ENCODE data around the gene LANCL2. TPM values are rescaled to one million over a fixed set of nuclear protein-coding genes. Genes with fewer than 3 reads are reported as not detected.

The LANCL2 gene
- total RNA-seq, 1 donor from 2014 or later: 18.5 TPM

DNA sequence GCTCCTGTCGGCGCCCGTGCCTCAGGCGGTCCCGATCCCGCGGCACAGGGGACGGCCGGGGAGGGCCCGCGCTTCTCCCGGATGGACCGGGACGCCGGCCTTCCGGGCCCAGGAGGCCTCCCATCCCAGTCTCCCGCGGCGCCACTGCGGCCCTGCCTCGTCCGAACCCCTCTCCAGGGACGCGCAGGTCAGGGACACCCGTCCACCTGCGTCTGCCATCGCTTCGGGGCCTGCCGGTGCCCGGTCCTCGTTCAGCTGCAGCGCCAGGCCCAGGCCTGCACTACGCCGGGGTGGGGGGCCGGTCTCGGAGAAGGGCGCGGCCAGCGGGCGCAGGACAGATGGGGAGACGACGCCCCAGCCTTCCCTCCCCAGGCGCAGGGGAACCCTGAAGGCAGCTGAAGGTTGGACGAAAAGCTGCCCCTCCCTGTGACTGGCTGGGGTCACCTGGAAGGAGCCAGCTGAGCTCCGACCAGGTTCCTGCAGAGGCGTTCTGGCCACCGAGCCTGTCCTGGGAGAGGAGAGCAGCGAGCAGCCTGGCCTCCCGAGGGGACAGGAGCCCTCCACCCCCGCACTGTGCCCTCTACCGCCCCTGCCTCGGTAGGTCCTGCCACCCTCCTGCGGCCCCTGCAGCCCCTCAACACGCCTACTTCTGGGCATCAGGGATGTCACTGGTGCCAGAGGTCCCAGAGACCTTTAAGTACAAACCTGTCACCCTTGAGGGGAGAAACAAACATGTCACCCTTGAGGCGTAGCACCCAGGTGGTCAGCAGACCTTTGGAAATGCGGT is 84.3 kb downstream of the LANCL2 start:
- TF ChIP-seq, protein P1, sequence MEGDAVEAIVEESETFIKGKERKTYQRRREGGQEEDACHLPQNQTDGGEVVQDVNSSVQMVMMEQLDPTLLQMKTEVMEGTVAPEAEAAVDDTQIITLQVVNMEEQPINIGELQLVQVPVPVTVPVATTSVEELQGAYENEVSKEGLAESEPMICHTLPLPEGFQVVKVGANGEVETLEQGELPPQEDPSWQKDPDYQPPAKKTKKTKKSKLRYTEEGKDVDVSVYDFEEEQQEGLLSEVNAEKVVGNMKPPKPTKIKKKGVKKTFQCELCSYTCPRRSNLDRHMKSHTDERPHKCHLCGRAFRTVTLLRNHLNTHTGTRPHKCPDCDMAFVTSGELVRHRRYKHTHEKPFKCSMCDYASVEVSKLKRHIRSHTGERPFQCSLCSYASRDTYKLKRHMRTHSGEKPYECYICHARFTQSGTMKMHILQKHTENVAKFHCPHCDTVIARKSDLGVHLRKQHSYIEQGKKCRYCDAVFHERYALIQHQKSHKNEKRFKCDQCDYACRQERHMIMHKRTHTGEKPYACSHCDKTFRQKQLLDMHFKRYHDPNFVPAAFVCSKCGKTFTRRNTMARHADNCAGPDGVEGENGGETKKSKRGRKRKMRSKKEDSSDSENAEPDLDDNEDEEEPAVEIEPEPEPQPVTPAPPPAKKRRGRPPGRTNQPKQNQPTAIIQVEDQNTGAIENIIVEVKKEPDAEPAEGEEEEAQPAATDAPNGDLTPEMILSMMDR (IDR thresholded peaks at IDR 0.05; ENCODE audit: unreplicated experiment): no peak
- no peak overlapping the region for H3K27ac Mint-ChIP-seq
- H3K4me1 Mint-ChIP-seq: peaks cover 6% of the 10 kb centered on the region
- no peak for DNase-seq (ENCODE audit: low spot score in 2 of 2, unreplicated experiment in 2 of 2)
- no peaks in the 10 kb centered on the region for H3K36me3 Mint-ChIP-seq
- H3K9me3 Mint-ChIP-seq: peaks cover 3% of the 10 kb centered on the region
- no peak overlapping the region for H3K4me3 Mint-ChIP-seq
- H3K27me3 Mint-ChIP-seq (ENCODE audit: low read depth): no peaks in the 10 kb centered on the region

DNA sequence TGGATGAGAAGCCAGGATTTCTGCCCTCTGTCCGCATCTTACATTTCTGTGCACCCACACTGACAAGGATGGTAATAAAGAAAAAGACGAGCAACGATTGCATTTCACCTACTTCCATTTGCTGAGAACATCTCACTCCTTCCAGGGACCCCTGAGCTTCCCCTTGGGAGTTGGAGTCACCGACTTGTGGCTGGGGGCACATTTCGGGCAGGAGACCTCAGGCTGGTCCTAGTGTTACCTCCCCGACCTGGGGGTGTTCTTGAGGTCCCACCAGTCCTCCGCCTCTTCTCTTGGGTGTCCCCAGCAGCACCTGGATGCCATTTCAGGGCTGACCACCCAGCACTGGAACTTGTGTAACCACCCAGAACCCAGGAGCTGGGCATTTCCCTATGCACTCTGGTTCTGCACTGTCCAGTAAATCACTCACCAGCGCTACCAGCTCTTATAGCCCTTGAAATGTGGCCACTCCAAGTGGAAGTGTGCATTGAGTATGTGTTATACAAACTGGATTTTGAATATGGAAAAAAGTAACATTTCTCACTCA is 84.9 kb downstream of the LANCL2 start:
- H3K9me3 Mint-ChIP-seq: peaks cover 7% of the 10 kb centered on the region
- TF ChIP-seq, protein P1 (IDR thresholded peaks at IDR 0.05; ENCODE audit: unreplicated experiment): no peak
- H3K4me1 Mint-ChIP-seq: peaks cover 1% of the 10 kb centered on the region
- no peak overlapping the region for H3K4me3 Mint-ChIP-seq
- H3K36me3 Mint-ChIP-seq: no peaks in the 10 kb centered on the region
- no peak overlapping the region for H3K27ac Mint-ChIP-seq
- DNase-seq (ENCODE audit: low spot score in 2 of 2, unreplicated experiment in 2 of 2): no peak
- no peaks in the 10 kb centered on the region for H3K27me3 Mint-ChIP-seq (ENCODE audit: low read depth)

DNA sequence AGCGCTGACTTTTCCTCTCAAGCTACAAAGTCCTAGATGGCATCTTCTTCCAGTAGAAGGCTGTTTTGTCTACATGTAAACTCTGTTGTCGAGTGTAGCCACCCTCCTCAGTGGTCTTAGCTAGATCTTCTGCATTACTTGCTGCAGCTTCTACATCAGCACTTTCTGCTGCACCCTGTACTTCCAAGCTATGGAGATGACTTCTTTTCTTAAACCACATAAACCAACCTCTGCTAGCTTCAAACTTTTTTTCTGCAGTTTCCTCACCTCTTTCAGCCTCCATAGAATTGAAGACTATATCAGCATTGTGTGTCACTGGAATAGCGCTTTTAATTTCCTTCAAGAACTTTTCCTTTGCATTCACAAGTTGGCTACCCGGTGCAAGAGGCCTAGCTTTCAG is 87.8 kb downstream of the LANCL2 start:
- Mint-ChIP-seq H3K27ac (no peak overlapping the region), H3K4me1 (no peaks in the 10 kb centered on the region), H3K9me3 (peaks cover 25% of the 10 kb centered on the region), H3K27me3 (ENCODE audit: low read depth) (no peaks in the 10 kb centered on the region), H3K4me3 (no peak overlapping the region), H3K36me3 (no peaks in the 10 kb centered on the region)
- no peak for DNase-seq (ENCODE audit: low spot score in 2 of 2, unreplicated experiment in 2 of 2)
- TF ChIP-seq, protein P1 (IDR thresholded peaks at IDR 0.05; ENCODE audit: unreplicated experiment): no peak

DNA sequence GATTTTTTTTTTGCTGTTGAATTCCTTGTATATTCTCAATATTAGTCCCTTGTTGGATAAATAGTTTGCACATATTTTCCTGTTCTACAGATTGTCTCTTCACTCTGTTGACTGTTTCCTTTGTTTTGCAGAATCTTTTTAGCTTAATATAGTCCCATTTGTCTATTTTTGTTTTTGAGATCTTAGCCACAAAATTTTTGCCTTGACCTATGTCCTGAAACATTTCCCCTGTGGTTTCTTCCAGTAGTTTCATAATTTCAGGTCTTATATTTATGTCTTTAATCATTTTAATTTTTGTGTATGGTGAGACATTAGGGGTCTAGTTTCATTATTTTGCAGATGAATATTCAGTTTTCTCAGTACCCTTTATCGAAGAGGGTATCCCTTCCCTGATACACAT is 92.7 kb downstream of the LANCL2 start:
- no peak overlapping the region for H3K4me3 Mint-ChIP-seq
- peaks cover 65% of the 10 kb centered on the region for H3K9me3 Mint-ChIP-seq
- no peaks in the 10 kb centered on the region for H3K4me1 Mint-ChIP-seq

DNA sequence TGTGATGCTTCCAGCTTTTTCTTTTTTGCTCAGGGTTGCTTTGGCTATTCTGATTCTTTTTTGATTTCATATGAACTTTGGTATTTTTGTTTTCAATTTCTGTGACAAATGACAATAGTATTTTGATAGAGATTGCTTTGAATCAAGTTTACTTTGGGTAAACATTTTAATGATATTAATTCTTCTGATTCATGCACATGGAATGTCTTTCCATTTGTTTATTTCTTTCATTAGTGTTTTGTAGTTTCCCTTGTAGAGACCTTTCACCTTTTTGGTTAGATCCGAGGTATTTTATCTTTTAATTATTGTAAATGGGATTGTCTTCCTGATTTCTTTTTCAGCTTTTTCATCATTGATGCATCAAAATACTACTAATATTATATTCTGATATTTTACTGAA is 93.2 kb downstream of the LANCL2 start:
- no peak for DNase-seq (ENCODE audit: low spot score in 2 of 2, unreplicated experiment in 2 of 2)
- TF ChIP-seq, protein P1 (IDR thresholded peaks at IDR 0.05; ENCODE audit: unreplicated experiment): no peak
- H3K36me3 Mint-ChIP-seq: peaks cover 21% of the 10 kb centered on the region
- H3K4me3 Mint-ChIP-seq: no peak overlapping the region
- peaks cover 69% of the 10 kb centered on the region for H3K9me3 Mint-ChIP-seq
- H3K27ac Mint-ChIP-seq: no peak overlapping the region
- no peaks in the 10 kb centered on the region for H3K27me3 Mint-ChIP-seq (ENCODE audit: low read depth)
- H3K4me1 Mint-ChIP-seq: no peaks in the 10 kb centered on the region

More for the DNA sequence above, 92.7 kb downstream of the LANCL2 start:
- no peak overlapping the region for H3K27ac Mint-ChIP-seq
- no peaks in the 10 kb centered on the region for H3K27me3 Mint-ChIP-seq (ENCODE audit: low read depth)
- H3K36me3 Mint-ChIP-seq: peaks cover 18% of the 10 kb centered on the region
- no peak for DNase-seq (ENCODE audit: low spot score in 2 of 2, unreplicated experiment in 2 of 2)
- TF ChIP-seq, protein P1 (IDR thresholded peaks at IDR 0.05; ENCODE audit: unreplicated experiment): no peak

All from mesothelial cell of epicardium (in vitro differentiated cells).